Upper lobe of left lung (tissue), 6 donors: ENCODE data around the gene VEGFC. TPM values are rescaled to one million over a fixed set of nuclear protein-coding genes. Genes with fewer than 3 reads are reported as not detected.

ENCODE experiments used
- ATAC-seq, 2 donors: fragments of 200-7000 bp; cut with Tn5 transposase; one replicate each; pipeline ENCODE4 v1.9.1; 2022; ENCODE audit warnings: mild to moderate bottlenecking in 2 of 2, moderate library complexity in 2 of 2; ENCODE audit not compliant: low FRiP score in 2 of 2
- DNase-seq, 2 donors: peaks; one replicate each; pipeline ENCODE4 v3.0.0-alpha.2; 2019 to 2020
- H3K27ac ChIP-seq, 4 donors: fragments of 200-600 bp; sonication (generic); one replicate each; pipeline ENCODE4 v1.5.1; 2016 to 2019
- H3K27me3 ChIP-seq, 4 donors: fragments of 200-600 bp; sonication (generic); one replicate each; pipeline ENCODE4 v1.5.1; 2017 to 2019
- H3K36me3 ChIP-seq, 4 donors: fragments of 200-600 bp; sonication (generic); one replicate each; pipeline ENCODE4 v1.5.1; 2016 to 2019
- H3K4me1 ChIP-seq, 4 donors: fragments of 200-600 bp; sonication (generic); one replicate each; pipeline ENCODE4 v1.5.1; 2018 to 2019
- H3K4me3 ChIP-seq, 4 donors: fragments of 200-600 bp; sonication (generic); one replicate each; pipeline ENCODE4 v1.5.1; 2017 to 2019; ENCODE audit warnings: mild to moderate bottlenecking in 2 of 4, moderate library complexity in 1 of 4
- H3K9me3 ChIP-seq, 4 donors: fragments of 200-600 bp; sonication (generic); one replicate each; pipeline ENCODE4 v1.5.1; 2018 to 2019
- CTCF ChIP-seq, 6 experiments: fragments of 450-650 bp in 4 of 6; fragments of 200-600 bp in 2 of 6; sonication (generic) in 2 of 6; IDR thresholded peaks; one replicate each; pipeline ENCODE4 v1.5.1; 2016 to 2019; ENCODE audit warnings: antibody characterized with exemption in 6 of 6
- EP300 ChIP-seq, 4 donors: sonication (generic); formaldehyde crosslinking; IDR thresholded peaks; one replicate each; pipeline ENCODE4 v1.5.1; 2017; ENCODE audit warnings: antibody characterized with exemption in 4 of 4, control low read depth in 2 of 4
- POLR2A ChIP-seq, 4 donors: fragments of 450-650 bp; IDR thresholded peaks; one replicate each; pipeline ENCODE4 v1.5.1; 2016 to 2017; ENCODE audit warnings: antibody characterized with exemption in 4 of 4, mild to moderate bottlenecking in 2 of 4
- POLR2AphosphoS5 ChIP-seq, 2 donors: sonication (generic); formaldehyde crosslinking; IDR thresholded peaks; one replicate each; pipeline ENCODE4 v1.5.1; 2017; ENCODE audit warnings: antibody characterized with exemption in 2 of 2
- WGBS, 2 donors: methylation state at CpG; one replicate each; pipeline ENCODE4 v1.1.5; 2017 to 2018; 5-methylcytosine and 5-hydroxymethylcytosine counted together
- total RNA-seq, 6 donors: library from RNA; depleted of rRNA in 4 of 6; stranded (reverse); fragments of >200 nt in 4 of 6; gene quantifications; one replicate each; pipeline versions ENCODE4 v1.1.0 to v1.2.1, GENCODE V29; 2016 to 2021
- donor health status: DM: no; HTN: no; CAD: no; lungs with moderate emphysema.
- donor health status: DM: no; HTN: yes; CAD: no; lungs with severe emphysema.

The VEGFC gene
- total RNA-seq, 6 donors from 2014 or later = 5.1 to 13.7 (median 7.5) TPM

DNA sequence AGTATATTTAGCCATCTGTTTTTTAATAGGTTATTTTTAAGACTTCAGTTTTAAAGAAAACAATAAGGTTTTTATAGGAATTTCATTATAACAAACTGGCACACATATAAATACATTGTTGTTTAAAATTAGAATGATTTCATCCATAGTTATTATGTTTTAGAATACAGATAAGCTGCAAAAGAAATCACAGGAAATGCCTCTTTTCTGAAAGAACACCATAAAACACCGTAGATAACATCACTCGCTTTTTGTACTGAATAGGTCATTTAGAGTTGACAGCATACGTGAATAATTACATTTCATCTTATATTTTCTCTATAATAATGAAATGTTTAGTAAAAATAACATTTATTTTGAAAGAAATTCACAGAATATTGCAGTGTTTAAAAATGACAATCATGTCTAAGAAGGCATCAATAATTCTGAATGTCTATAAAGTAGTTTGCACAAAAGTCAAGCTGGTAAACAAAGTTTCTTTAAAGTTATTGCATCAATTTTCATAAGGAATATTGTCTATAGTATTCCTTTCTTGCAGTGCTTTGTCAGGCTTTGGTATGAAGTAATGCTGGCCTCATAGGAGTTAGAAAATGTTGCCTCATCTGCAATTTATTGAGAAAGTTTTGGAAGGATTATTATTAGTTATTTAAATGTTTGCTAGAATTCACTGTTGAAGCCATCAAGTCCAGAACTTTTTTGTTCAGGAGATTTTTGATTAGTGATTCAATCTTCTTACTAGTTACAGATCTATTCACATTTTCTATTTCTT lies 17.9 kb upstream of the VEGFC start:
- peaks cover 0 to 4% (median 2%) of the 10 kb centered on the region in 4 donors for H3K9me3 ChIP-seq
- no peaks in the 10 kb centered on the region for H3K4me1 ChIP-seq
- WGBS, 2 donors = 58 to 63% methylated on average over 3 of the region's 3 CpGs
- no peak overlapping the region for H3K27ac ChIP-seq
- ATAC-seq (no peak), DNase-seq (no peak)
- no peak overlapping the region for H3K4me3 ChIP-seq
- no peaks in the 10 kb centered on the region for H3K36me3 ChIP-seq
- H3K27me3 ChIP-seq = no peaks in the 10 kb centered on the region
- TF ChIP-seq CTCF (IDR thresholded peaks at IDR 0.05) = no peak
- no peak for TF ChIP-seq POLR2A (IDR thresholded peaks at IDR 0.05)
- no peak for TF ChIP-seq POLR2AphosphoS5 (IDR thresholded peaks at IDR 0.05)
- no peak for TF ChIP-seq EP300 (IDR thresholded peaks at IDR 0.05)

GRCh38 chr4:176806778-176807375 lies 14.2 kb upstream of the VEGFC start:
- WGBS, 2 donors = 87% methylated on average over 5 of the region's 5 CpGs
- no peaks in the 10 kb centered on the region for H3K36me3 ChIP-seq
- peaks cover 0 to 4% (median 2%) of the 10 kb centered on the region in 4 donors for H3K9me3 ChIP-seq

GRCh38 chr4:176805155-176805554 lies 12.4 kb upstream of the VEGFC start:
- no peak overlapping the region for H3K27ac ChIP-seq
- TF ChIP-seq POLR2AphosphoS5 (IDR thresholded peaks at IDR 0.05) (no peak), POLR2A (IDR thresholded peaks at IDR 0.05) (no peak), EP300 (IDR thresholded peaks at IDR 0.05) (no peak), CTCF (IDR thresholded peaks at IDR 0.05) (no peak)
- no peak overlapping the region for H3K4me3 ChIP-seq
- no peaks in the 10 kb centered on the region for H3K4me1 ChIP-seq
- no peak for DNase-seq
- no peaks in the 10 kb centered on the region for H3K36me3 ChIP-seq
- H3K9me3 ChIP-seq = peaks cover 0 to 4% (median 2%) of the 10 kb centered on the region in 4 donors
- ATAC-seq = no peak
- H3K27me3 ChIP-seq = no peaks in the 10 kb centered on the region

More at GRCh38 chr4:176806778-176807375, 14.2 kb upstream of the VEGFC start:
- ATAC-seq (no peak), DNase-seq (no peak)
- H3K27me3 ChIP-seq = no peaks in the 10 kb centered on the region
- H3K4me1 ChIP-seq = no peaks in the 10 kb centered on the region
- no peak overlapping the region for H3K27ac ChIP-seq
- no peak for TF ChIP-seq EP300 (IDR thresholded peaks at IDR 0.05)
- TF ChIP-seq POLR2AphosphoS5 (IDR thresholded peaks at IDR 0.05) = no peak
- TF ChIP-seq POLR2A (IDR thresholded peaks at IDR 0.05) = no peak
- no peak for TF ChIP-seq CTCF (IDR thresholded peaks at IDR 0.05)
- no peak overlapping the region for H3K4me3 ChIP-seq

DNA sequence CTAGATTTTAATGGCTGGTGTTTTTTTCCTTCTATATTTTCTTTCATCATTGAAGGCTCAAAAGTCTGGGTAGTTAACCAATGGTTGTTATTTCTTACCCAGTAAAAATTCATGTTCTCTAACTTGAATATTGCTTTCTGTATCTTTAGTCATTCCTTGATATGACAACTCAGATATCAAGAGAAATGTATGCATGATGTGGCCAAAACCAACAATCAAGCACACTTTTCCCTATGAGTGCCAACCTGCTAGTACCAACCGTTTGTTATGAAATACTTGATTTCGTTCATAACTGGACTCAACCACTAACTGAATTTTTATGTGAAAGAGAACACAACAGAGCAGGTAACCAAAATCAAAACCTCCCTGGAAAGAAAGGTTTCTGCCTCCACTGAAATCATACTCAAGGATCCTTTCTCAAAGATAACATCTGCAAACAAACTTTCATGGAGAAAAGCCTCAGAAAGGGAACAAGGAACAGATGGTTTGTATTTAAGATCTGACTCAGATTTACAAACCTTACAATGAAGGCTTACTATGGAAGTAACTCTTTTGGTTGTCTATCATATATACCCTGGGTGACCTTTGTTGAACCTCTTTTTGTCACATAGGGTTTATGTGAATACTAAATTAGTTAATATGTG lies 8.3 kb upstream of the VEGFC start:
- ATAC-seq = no peak
- 0 to 40% methylated on average over 2 of the region's 2 CpGs for WGBS, 2 donors
- H3K4me1 ChIP-seq = no peaks in the 10 kb centered on the region
- H3K9me3 ChIP-seq = no peaks in the 10 kb centered on the region
- TF ChIP-seq POLR2A (IDR thresholded peaks at IDR 0.05) (no peak), EP300 (IDR thresholded peaks at IDR 0.05) (no peak), CTCF (IDR thresholded peaks at IDR 0.05) (no peak), POLR2AphosphoS5 (IDR thresholded peaks at IDR 0.05) (no peak)
- no peak for DNase-seq
- no peaks in the 10 kb centered on the region for H3K36me3 ChIP-seq
- no peak overlapping the region for H3K27ac ChIP-seq
- no peak overlapping the region for H3K4me3 ChIP-seq
- no peaks in the 10 kb centered on the region for H3K27me3 ChIP-seq
